ENCODE measurements around the gene CCDC33. TPM values are rescaled to one million over a fixed set of nuclear protein-coding genes. Genes with fewer than 3 reads are reported as not detected.

CCDC33 gene
- total RNA-seq, 1 donor from 2014 or later: 0.52 TPM

- H3K4me3 ChIP-seq (ENCODE audit: low read length in 3 of 3): no peak overlapping the region
- H3K9me3 ChIP-seq (ENCODE audit: control insufficient read depth in 3 of 3, low read length in 3 of 3): no peaks in the 10 kb centered on the region
- no peak overlapping the region for H3K27ac ChIP-seq (ENCODE audit: low read depth, low read length)
- no peaks in the 10 kb centered on the region for H3K4me1 ChIP-seq (ENCODE audit: control insufficient read depth in 3 of 3, insufficient read depth in 3 of 3, low read length in 3 of 3)
- H3K36me3 ChIP-seq (ENCODE audit: control insufficient read depth in 3 of 3, insufficient read depth in 3 of 3, low read length in 3 of 3): no peaks in the 10 kb centered on the region
- H3K27me3 ChIP-seq (ENCODE audit: control insufficient read depth in 3 of 3, insufficient read depth in 3 of 3, low read length in 3 of 3): peaks cover 0 to 31% (median 14%) of the 10 kb centered on the region in 3 donors
- H3K9ac ChIP-seq (ENCODE audit: low read depth in 1 of 3, low read length in 3 of 3): no peak overlapping the region
Observed at GRCh38 chr15:74295800-74296199, 59.7 kb downstream of the CCDC33 start.

- peaks cover 3 to 43% (median 32%) of the 10 kb centered on the region in 3 donors for H3K27me3 ChIP-seq (ENCODE audit: control insufficient read depth in 3 of 3, insufficient read depth in 3 of 3, low read length in 3 of 3)
Observed at GRCh38 chr15:74297887-74298286, 61.8 kb downstream of the CCDC33 start.

DNA sequence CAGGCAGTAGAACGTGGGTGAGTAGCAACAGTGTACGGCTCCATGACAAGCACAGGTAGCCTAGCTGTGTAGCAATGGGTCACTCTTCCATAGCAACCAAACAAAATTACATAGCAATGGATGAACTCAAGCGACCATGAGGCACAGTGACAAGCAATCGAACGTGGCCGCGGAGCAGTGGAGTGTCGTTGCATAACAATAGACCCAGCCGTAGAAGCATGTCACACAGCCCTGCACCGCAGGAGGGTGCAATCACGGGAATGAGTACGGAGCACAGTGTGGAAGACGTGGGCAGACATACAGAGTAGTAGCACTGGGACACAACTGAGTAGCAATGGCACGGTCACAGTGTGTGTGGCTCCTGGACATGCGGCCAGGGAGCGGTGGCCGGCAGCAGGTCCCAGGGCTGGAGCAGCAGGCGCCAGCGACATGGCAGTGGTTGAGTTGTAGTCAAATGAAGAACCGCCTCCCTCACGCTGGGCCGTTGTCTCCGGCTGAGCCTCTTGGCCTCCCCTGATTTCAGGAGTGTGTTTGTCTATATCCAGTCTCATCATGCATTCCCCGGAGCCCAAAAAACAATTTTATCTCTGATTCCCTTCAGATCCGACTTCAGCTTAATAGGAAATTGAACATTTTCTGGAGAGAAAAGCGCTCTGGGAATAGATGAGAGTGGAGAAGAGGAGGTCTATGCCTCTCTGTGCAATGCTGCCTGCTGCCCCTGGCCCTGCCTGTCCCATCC is 64.1 kb downstream of the CCDC33 start:
- no peaks in the 10 kb centered on the region for H3K4me1 ChIP-seq (ENCODE audit: control insufficient read depth in 3 of 3, insufficient read depth in 3 of 3, low read length in 3 of 3)
- no peak overlapping the region for H3K9ac ChIP-seq (ENCODE audit: low read depth in 1 of 3, low read length in 3 of 3)
- no peaks in the 10 kb centered on the region for H3K36me3 ChIP-seq (ENCODE audit: control insufficient read depth in 3 of 3, insufficient read depth in 3 of 3, low read length in 3 of 3)
- peaks cover 4 to 46% (median 41%) of the 10 kb centered on the region in 3 donors for H3K27me3 ChIP-seq (ENCODE audit: control insufficient read depth in 3 of 3, insufficient read depth in 3 of 3, low read length in 3 of 3)
- no peak overlapping the region for H3K4me3 ChIP-seq (ENCODE audit: low read length in 3 of 3)
- no peak overlapping the region for H3K27ac ChIP-seq (ENCODE audit: low read depth, low read length)
- H3K9me3 ChIP-seq (ENCODE audit: control insufficient read depth in 3 of 3, low read length in 3 of 3): no peaks in the 10 kb centered on the region

More at GRCh38 chr15:74297887-74298286, 61.8 kb downstream of the CCDC33 start:
- Histone ChIP-seq H3K36me3 (ENCODE audit: control insufficient read depth in 3 of 3, insufficient read depth in 3 of 3, low read length in 3 of 3) (no peaks in the 10 kb centered on the region), H3K4me1 (ENCODE audit: control insufficient read depth in 3 of 3, insufficient read depth in 3 of 3, low read length in 3 of 3) (no peaks in the 10 kb centered on the region), H3K27ac (ENCODE audit: low read depth, low read length) (no peak overlapping the region), H3K9ac (ENCODE audit: low read depth in 1 of 3, low read length in 3 of 3) (no peak overlapping the region), H3K9me3 (ENCODE audit: control insufficient read depth in 3 of 3, low read length in 3 of 3) (no peaks in the 10 kb centered on the region), H3K4me3 (ENCODE audit: low read length in 3 of 3) (no peak overlapping the region)

GRCh38 chr15:74301583-74302361 is 65.6 kb downstream of the CCDC33 start:
- Histone ChIP-seq H3K27me3 (ENCODE audit: control insufficient read depth in 3 of 3, insufficient read depth in 3 of 3, low read length in 3 of 3) (peaks cover 15 to 56% (median 53%) of the 10 kb centered on the region in 3 donors), H3K9ac (ENCODE audit: low read depth in 1 of 3, low read length in 3 of 3) (no peak overlapping the region), H3K9me3 (ENCODE audit: control insufficient read depth in 3 of 3, low read length in 3 of 3) (no peaks in the 10 kb centered on the region), H3K4me3 (ENCODE audit: low read length in 3 of 3) (no peak overlapping the region), H3K36me3 (ENCODE audit: control insufficient read depth in 3 of 3, insufficient read depth in 3 of 3, low read length in 3 of 3) (no peaks in the 10 kb centered on the region), H3K4me1 (ENCODE audit: control insufficient read depth in 3 of 3, insufficient read depth in 3 of 3, low read length in 3 of 3) (no peaks in the 10 kb centered on the region), H3K27ac (ENCODE audit: low read depth, low read length) (no peak overlapping the region)

- Histone ChIP-seq H3K36me3 (ENCODE audit: control insufficient read depth in 3 of 3, insufficient read depth in 3 of 3, low read length in 3 of 3) (no peaks in the 10 kb centered on the region), H3K27ac (ENCODE audit: low read depth, low read length) (no peak overlapping the region), H3K27me3 (ENCODE audit: control insufficient read depth in 3 of 3, insufficient read depth in 3 of 3, low read length in 3 of 3) (peaks cover 18 to 61% (median 56%) of the 10 kb centered on the region in 3 donors)
Observed at GRCh38 chr15:74302821-74303359, 66.8 kb downstream of the CCDC33 start.

DNA sequence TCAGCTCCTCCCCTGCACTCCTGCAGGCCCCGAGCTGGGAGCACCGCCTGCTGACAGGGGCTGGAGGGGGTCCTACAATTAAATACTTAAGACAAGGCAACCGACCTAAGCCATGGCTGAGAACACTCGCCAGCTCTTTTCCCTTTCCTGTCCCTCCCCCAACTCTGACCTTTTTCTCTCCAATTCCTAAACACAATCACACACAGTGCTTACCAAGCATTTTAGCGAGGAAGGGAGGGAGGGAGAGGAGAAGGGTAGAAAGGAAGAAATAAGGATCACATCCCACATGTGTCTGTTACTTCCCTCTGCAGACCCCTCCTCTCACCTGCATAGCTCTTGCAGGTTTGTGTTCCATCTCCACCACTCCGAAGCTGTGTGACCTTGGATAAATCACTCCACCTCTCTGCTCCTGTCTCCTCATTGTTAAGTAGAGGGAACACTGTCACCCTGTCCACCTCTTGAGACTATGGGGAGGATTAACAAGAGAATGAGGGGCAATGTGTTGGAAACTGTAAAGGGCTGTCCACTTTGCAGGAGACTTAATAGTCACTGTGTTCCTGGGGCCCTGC is 67.7 kb downstream of the CCDC33 start:
- peaks cover 18 to 65% (median 56%) of the 10 kb centered on the region in 3 donors for H3K27me3 ChIP-seq (ENCODE audit: control insufficient read depth in 3 of 3, insufficient read depth in 3 of 3, low read length in 3 of 3)
- no peaks in the 10 kb centered on the region for H3K36me3 ChIP-seq (ENCODE audit: control insufficient read depth in 3 of 3, insufficient read depth in 3 of 3, low read length in 3 of 3)
- no peak overlapping the region for H3K27ac ChIP-seq (ENCODE audit: low read depth, low read length)
- no peaks in the 10 kb centered on the region for H3K9me3 ChIP-seq (ENCODE audit: control insufficient read depth in 3 of 3, low read length in 3 of 3)
- H3K4me3 ChIP-seq (ENCODE audit: low read length in 3 of 3): no peak overlapping the region
- H3K9ac ChIP-seq (ENCODE audit: low read depth in 1 of 3, low read length in 3 of 3): no peak overlapping the region
- peaks cover 0 to 2% (median 0%) of the 10 kb centered on the region in 3 donors for H3K4me1 ChIP-seq (ENCODE audit: control insufficient read depth in 3 of 3, insufficient read depth in 3 of 3, low read length in 3 of 3)

More at GRCh38 chr15:74302821-74303359, 66.8 kb downstream of the CCDC33 start:
- H3K4me3 ChIP-seq (ENCODE audit: low read length in 3 of 3): no peak overlapping the region
- H3K9me3 ChIP-seq (ENCODE audit: control insufficient read depth in 3 of 3, low read length in 3 of 3): no peaks in the 10 kb centered on the region
- no peak overlapping the region for H3K9ac ChIP-seq (ENCODE audit: low read depth in 1 of 3, low read length in 3 of 3)
- H3K4me1 ChIP-seq (ENCODE audit: control insufficient read depth in 3 of 3, insufficient read depth in 3 of 3, low read length in 3 of 3): peaks cover 0 to under 1% (median 0%) of the 10 kb centered on the region in 3 donors

- Histone ChIP-seq H3K4me1 (ENCODE audit: control insufficient read depth in 3 of 3, insufficient read depth in 3 of 3, low read length in 3 of 3) (peaks cover 0 to 2% (median 0%) of the 10 kb centered on the region in 3 donors), H3K27ac (ENCODE audit: low read depth, low read length) (no peak overlapping the region), H3K9me3 (ENCODE audit: control insufficient read depth in 3 of 3, low read length in 3 of 3) (no peaks in the 10 kb centered on the region), H3K9ac (ENCODE audit: low read depth in 1 of 3, low read length in 3 of 3) (no peak overlapping the region), H3K27me3 (ENCODE audit: control insufficient read depth in 3 of 3, insufficient read depth in 3 of 3, low read length in 3 of 3) (peaks cover 18 to 71% (median 56%) of the 10 kb centered on the region in 3 donors), H3K36me3 (ENCODE audit: control insufficient read depth in 3 of 3, insufficient read depth in 3 of 3, low read length in 3 of 3) (no peaks in the 10 kb centered on the region), H3K4me3 (ENCODE audit: low read length in 3 of 3) (no peak overlapping the region)
Observed at GRCh38 chr15:74304431-74304830, 68.3 kb downstream of the CCDC33 start.

DNA sequence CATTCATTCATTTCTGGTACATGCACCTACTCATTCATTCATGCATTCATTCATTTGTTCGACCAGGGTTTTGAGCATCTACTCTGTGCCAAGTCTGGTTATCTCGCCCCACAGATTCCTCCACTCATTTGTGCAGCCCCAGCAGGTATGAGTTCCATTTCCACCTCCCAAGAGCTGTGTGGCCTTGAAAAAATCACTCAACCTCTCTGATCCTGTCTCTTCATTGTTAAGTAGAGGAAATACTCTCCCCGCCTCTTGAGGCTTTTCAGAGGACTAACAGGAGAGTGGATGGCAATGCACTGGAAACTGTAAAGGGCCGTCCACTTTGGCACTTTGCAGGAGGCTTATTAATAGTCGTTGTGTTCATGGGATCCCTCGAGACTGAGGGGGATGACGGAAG is 69.6 kb downstream of the CCDC33 start:
- Histone ChIP-seq H3K4me3 (ENCODE audit: low read length in 3 of 3) (no peak overlapping the region), H3K9ac (ENCODE audit: low read depth in 1 of 3, low read length in 3 of 3) (no peak overlapping the region), H3K27me3 (ENCODE audit: control insufficient read depth in 3 of 3, insufficient read depth in 3 of 3, low read length in 3 of 3) (peaks cover 18 to 70% (median 44%) of the 10 kb centered on the region in 3 donors), H3K36me3 (ENCODE audit: control insufficient read depth in 3 of 3, insufficient read depth in 3 of 3, low read length in 3 of 3) (no peaks in the 10 kb centered on the region), H3K27ac (ENCODE audit: low read depth, low read length) (no peak overlapping the region), H3K4me1 (ENCODE audit: control insufficient read depth in 3 of 3, insufficient read depth in 3 of 3, low read length in 3 of 3) (peaks cover 0 to 2% (median 0%) of the 10 kb centered on the region in 3 donors), H3K9me3 (ENCODE audit: control insufficient read depth in 3 of 3, low read length in 3 of 3) (no peaks in the 10 kb centered on the region)

- peaks cover 18 to 64% (median 35%) of the 10 kb centered on the region in 3 donors for H3K27me3 ChIP-seq (ENCODE audit: control insufficient read depth in 3 of 3, insufficient read depth in 3 of 3, low read length in 3 of 3)
Observed at GRCh38 chr15:74306781-74307217, 70.7 kb downstream of the CCDC33 start.

More at GRCh38 chr15:74306781-74307217, 70.7 kb downstream of the CCDC33 start:
- no peak overlapping the region for H3K9ac ChIP-seq (ENCODE audit: low read depth in 1 of 3, low read length in 3 of 3)
- H3K4me3 ChIP-seq (ENCODE audit: low read length in 3 of 3): no peak overlapping the region
- no peaks in the 10 kb centered on the region for H3K36me3 ChIP-seq (ENCODE audit: control insufficient read depth in 3 of 3, insufficient read depth in 3 of 3, low read length in 3 of 3)
- no peaks in the 10 kb centered on the region for H3K9me3 ChIP-seq (ENCODE audit: control insufficient read depth in 3 of 3, low read length in 3 of 3)
- peaks cover 0 to 2% (median 0%) of the 10 kb centered on the region in 3 donors for H3K4me1 ChIP-seq (ENCODE audit: control insufficient read depth in 3 of 3, insufficient read depth in 3 of 3, low read length in 3 of 3)
- no peak overlapping the region for H3K27ac ChIP-seq (ENCODE audit: low read depth, low read length)
